ENCODE results near the gene CELF3. TPM values are rescaled to one million over a fixed set of nuclear protein-coding genes. Genes with fewer than 3 reads are reported as not detected.

Gene CELF3
- total and polyA plus RNA-seq, 9 of the 15 experiments (the other 6 are each of a cell fraction or from before 2014, with no cell fraction given): not detected

DNA sequence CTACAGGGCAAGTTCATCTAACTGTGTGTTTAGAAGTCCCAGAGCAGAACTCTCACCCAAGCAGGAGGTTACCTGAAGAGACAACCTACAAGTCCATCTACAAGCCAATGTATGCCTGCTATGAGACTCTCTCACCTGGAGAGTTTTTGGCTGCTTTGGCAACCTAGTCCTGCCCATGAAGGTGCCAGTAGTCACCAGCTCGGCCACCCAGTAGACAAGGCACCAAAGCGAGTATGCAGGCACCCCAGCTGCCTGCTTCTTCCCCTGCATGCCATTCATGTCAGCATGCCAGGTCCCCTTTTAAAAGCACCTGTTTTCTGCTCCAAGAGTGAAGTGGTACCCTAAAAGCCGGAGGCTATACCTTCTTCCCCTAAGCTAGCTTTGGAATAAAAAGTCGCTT is 24.9 kb upstream of the CELF3 start:
- H3K4me1 ChIP-seq (replicated peaks in 1 of 2; ENCODE audit: control insufficient read depth in 2 of 2, insufficient read depth in 2 of 2, low read length in 2 of 2): peaks cover 4 to 9% of the 10 kb centered on the region in 2 experiments; a peak in 4 of 5 replicates
- no peak overlapping the region; the same call in 1 of the 2 replicates for H2AFZ ChIP-seq (ENCODE audit: low read depth, low read length)
- no peak for FAIRE-seq
- H3K9me1 ChIP-seq (ENCODE audit: control insufficient read depth, insufficient read depth, low read length): no peaks in the 10 kb centered on the region
- no peaks in the 10 kb centered on the region for H4K20me1 ChIP-seq (replicated peaks; ENCODE audit: control insufficient read depth, insufficient read depth, low read length)
- CTCF ChIA-PET (ENCODE audit: low intra/inter-chr PET ratio): no interaction called here
- H3K27ac ChIP-seq (ENCODE audit: extremely low read depth, low read depth, low read length): no peak overlapping the region
- no peaks in the 10 kb centered on the region for H3K36me3 ChIP-seq (ENCODE audit: control insufficient read depth, insufficient read depth, low read length)
- no peak overlapping the region for H3K9ac ChIP-seq (ENCODE audit: insufficient read depth in 1 of 2, low read depth in 2 of 2, low read length in 2 of 2)
- BruUV-seq (replicated peaks): no TSS peak
- H3K4me3 ChIP-seq: no peak overlapping the region
- in situ Hi-C loops (cut with MboI): no loop called here
- H3K79me2 ChIP-seq (ENCODE audit: control insufficient read depth, insufficient read depth, low read length): no peaks in the 10 kb centered on the region
- H3K4me2 ChIP-seq (ENCODE audit: insufficient read depth, low read length): no peak overlapping the region
- WGBS (ENCODE audit: insufficient coverage, low coverage, missing lambda C conversion rate): 36% methylated on average over 4 of the region's 4 CpGs
- ATAC-seq: no peak
- no peaks in the 10 kb centered on the region for H3K27me3 ChIP-seq (ENCODE audit: control insufficient read depth in 2 of 2, insufficient read depth in 2 of 2, low read length in 2 of 2)
- DNase-seq (ENCODE audit: extremely low read depth in 1 of 4, low spot score in 3 of 4): no peak
- POLR2A ChIA-PET: interaction anchor here (0.6 kb wide), 2 partner anchors 59 to 207 kb away, joined by 4 read pairs; no protein-coding TSS in a partner anchor
- intact Hi-C loops (cut with micrococcal nuclease): no loop called here
- H3K9me3 ChIP-seq (replicated peaks; ENCODE audit: control insufficient read depth, insufficient read depth, low read depth, low read length): peaks cover 11% of the 10 kb centered on the region
- TF ChIP-seq ZNF76 (CRISPR knock-in tag; IDR thresholded peaks at IDR 0.05; ENCODE audit: borderline replicate concordance) (no peak), ZNF780A (CRISPR knock-in tag; IDR thresholded peaks at IDR 0.05) (no peak), ZNF707 (CRISPR knock-in tag; conservative IDR thresholded peaks at IDR 0.05) (no peak), ZNF311 (CRISPR knock-in tag; IDR thresholded peaks at IDR 0.05) (no peak), DACH1 (IDR thresholded peaks at IDR 0.05; ENCODE audit: partially characterized antibody) (no peak), FIP1L1 (IDR thresholded peaks at IDR 0.05; ENCODE audit: low read depth, low read length, poor library complexity, severe bottlenecking) (no peak), ZFP1 (CRISPR knock-in tag; IDR thresholded peaks at IDR 0.05) (no peak), EP400 (IDR thresholded peaks at IDR 0.05) (no peak), GTF2E2 (tag; IDR thresholded peaks at IDR 0.05) (no peak), ADNP (tag; IDR thresholded peaks at IDR 0.05) (no peak), ZNF384 (IDR thresholded peaks at IDR 0.05; ENCODE audit: low read depth, low read length) (no peak)
- TF ChIP-seq, protein P1, sequence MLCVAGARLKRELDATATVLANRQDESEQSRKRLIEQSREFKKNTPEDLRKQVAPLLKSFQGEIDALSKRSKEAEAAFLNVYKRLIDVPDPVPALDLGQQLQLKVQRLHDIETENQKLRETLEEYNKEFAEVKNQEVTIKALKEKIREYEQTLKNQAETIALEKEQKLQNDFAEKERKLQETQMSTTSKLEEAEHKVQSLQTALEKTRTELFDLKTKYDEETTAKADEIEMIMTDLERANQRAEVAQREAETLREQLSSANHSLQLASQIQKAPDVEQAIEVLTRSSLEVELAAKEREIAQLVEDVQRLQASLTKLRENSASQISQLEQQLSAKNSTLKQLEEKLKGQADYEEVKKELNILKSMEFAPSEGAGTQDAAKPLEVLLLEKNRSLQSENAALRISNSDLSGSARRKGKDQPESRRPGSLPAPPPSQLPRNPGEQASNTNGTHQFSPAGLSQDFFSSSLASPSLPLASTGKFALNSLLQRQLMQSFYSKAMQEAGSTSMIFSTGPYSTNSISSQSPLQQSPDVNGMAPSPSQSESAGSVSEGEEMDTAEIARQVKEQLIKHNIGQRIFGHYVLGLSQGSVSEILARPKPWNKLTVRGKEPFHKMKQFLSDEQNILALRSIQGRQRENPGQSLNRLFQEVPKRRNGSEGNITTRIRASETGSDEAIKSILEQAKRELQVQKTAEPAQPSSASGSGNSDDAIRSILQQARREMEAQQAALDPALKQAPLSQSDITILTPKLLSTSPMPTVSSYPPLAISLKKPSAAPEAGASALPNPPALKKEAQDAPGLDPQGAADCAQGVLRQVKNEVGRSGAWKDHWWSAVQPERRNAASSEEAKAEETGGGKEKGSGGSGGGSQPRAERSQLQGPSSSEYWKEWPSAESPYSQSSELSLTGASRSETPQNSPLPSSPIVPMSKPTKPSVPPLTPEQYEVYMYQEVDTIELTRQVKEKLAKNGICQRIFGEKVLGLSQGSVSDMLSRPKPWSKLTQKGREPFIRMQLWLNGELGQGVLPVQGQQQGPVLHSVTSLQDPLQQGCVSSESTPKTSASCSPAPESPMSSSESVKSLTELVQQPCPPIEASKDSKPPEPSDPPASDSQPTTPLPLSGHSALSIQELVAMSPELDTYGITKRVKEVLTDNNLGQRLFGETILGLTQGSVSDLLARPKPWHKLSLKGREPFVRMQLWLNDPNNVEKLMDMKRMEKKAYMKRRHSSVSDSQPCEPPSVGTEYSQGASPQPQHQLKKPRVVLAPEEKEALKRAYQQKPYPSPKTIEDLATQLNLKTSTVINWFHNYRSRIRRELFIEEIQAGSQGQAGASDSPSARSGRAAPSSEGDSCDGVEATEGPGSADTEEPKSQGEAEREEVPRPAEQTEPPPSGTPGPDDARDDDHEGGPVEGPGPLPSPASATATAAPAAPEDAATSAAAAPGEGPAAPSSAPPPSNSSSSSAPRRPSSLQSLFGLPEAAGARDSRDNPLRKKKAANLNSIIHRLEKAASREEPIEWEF (CRISPR knock-in tag; IDR thresholded peaks at IDR 0.05): no peak
- TF ChIP-seq, protein P2, sequence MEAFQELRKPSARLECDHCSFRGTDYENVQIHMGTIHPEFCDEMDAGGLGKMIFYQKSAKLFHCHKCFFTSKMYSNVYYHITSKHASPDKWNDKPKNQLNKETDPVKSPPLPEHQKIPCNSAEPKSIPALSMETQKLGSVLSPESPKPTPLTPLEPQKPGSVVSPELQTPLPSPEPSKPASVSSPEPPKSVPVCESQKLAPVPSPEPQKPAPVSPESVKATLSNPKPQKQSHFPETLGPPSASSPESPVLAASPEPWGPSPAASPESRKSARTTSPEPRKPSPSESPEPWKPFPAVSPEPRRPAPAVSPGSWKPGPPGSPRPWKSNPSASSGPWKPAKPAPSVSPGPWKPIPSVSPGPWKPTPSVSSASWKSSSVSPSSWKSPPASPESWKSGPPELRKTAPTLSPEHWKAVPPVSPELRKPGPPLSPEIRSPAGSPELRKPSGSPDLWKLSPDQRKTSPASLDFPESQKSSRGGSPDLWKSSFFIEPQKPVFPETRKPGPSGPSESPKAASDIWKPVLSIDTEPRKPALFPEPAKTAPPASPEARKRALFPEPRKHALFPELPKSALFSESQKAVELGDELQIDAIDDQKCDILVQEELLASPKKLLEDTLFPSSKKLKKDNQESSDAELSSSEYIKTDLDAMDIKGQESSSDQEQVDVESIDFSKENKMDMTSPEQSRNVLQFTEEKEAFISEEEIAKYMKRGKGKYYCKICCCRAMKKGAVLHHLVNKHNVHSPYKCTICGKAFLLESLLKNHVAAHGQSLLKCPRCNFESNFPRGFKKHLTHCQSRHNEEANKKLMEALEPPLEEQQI (IDR thresholded peaks at IDR 0.05): no peak
- TF ChIP-seq, protein P3, sequence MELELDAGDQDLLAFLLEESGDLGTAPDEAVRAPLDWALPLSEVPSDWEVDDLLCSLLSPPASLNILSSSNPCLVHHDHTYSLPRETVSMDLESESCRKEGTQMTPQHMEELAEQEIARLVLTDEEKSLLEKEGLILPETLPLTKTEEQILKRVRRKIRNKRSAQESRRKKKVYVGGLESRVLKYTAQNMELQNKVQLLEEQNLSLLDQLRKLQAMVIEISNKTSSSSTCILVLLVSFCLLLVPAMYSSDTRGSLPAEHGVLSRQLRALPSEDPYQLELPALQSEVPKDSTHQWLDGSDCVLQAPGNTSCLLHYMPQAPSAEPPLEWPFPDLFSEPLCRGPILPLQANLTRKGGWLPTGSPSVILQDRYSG (tag; conservative IDR thresholded peaks at IDR 0.05; ENCODE audit: low read depth): no peak
